GM13977 (cell line): ENCODE measurements around the gene USP4.
"Not testable (repeated sequence)": the region's sequence is repeated elsewhere in the genome, so short reads cannot be mapped to it uniquely, and the experiment has no call there.

ENCODE experiments used
- DNase-seq: peaks from one replicate; pipeline ENCODE4 v3.0.0; 2012; ENCODE audit warnings: low spot score
- in situ Hi-C: fragments of 300-500 bp; cut with MboI; formaldehyde crosslinking; loops from one replicate; pipeline ENCODE4 v1.12.0; 2022; ENCODE audit warnings: low sequenced_read_pairs, low pct_unique_long_range_greater_than_20kb, mixed read lengths, inconsistent platforms; ENCODE audit not compliant: unreplicated experiment
- TF ChIP-seq, protein P1 (sequence below): IDR thresholded peaks from 2 replicates; pipeline ENCODE4 v1.5.1; 2012; ENCODE audit warnings: mild to moderate bottlenecking, control low read depth; ENCODE audit not compliant: insufficient read depth; ENCODE audit errors: extremely low read depth, missing control alignments

Gene USP4

GRCh38 chr3:49333916-49334633 is 5.8 kb downstream of the USP4 start:
- DNase-seq = no peak
- TF ChIP-seq, protein P1, sequence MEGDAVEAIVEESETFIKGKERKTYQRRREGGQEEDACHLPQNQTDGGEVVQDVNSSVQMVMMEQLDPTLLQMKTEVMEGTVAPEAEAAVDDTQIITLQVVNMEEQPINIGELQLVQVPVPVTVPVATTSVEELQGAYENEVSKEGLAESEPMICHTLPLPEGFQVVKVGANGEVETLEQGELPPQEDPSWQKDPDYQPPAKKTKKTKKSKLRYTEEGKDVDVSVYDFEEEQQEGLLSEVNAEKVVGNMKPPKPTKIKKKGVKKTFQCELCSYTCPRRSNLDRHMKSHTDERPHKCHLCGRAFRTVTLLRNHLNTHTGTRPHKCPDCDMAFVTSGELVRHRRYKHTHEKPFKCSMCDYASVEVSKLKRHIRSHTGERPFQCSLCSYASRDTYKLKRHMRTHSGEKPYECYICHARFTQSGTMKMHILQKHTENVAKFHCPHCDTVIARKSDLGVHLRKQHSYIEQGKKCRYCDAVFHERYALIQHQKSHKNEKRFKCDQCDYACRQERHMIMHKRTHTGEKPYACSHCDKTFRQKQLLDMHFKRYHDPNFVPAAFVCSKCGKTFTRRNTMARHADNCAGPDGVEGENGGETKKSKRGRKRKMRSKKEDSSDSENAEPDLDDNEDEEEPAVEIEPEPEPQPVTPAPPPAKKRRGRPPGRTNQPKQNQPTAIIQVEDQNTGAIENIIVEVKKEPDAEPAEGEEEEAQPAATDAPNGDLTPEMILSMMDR = no peak
- in situ Hi-C loops = no loop called here

GRCh38 chr3:49333091-49333490 is 6.8 kb downstream of the USP4 start:
- in situ Hi-C loops = no loop called here
- DNase-seq = no peak
- TF ChIP-seq, protein P1 = no peak

DNA sequence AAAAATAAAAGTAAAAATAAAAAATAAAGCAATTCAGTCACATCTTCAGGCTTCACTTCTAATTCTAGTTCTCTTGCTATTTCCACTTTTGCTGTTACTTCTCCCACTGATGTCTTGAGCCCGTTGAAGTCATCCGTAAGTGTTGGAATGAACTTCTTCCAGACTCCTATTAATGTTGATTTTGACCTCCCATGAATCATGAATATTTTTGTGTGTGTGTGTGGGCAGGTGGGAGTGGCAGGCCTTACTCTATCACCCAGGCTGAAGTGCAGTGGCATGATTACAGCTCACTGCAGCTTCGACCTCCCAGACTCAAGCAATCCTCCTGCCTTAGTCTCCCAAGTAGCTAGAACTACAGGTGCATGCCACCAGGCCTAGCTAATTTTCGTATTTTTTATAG is 10.7 kb downstream of the USP4 start:
- in situ Hi-C loops = no loop called here
- TF ChIP-seq, protein P1 = no peak
- no peak for DNase-seq

DNA sequence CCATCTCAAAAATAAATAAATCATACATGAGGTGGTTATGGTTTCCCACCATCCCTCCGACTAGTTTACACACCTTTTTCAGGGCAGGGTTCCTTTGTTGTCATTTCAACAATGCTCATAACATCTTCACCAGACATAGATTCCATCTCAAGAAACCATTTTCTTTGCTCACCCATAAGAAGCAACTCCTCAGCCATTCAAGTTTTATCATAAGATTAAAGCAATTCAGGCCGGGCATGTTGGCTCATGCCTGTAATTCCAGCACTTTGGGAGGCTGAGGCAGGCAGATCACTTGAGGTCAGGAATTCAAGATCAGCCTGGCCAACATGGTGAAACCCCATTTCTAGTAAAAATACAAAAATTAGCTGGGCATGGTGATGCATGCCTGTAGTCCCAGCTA is 11.5 kb downstream of the USP4 start:
- DNase-seq, in situ Hi-C loops: not testable (repeated sequence)

GRCh38 chr3:49327485-49327884 is 12.4 kb downstream of the USP4 start:
- DNase-seq = no peak
- TF ChIP-seq, protein P1 = peak; percentile 14
- in situ Hi-C loops = no loop called here

GRCh38 chr3:49324768-49325167 is 15.1 kb downstream of the USP4 start:
- TF ChIP-seq, protein P1 = no peak
- no peak for DNase-seq
- in situ Hi-C loops = no loop called here

- DNase-seq = no peak
- TF ChIP-seq, protein P1 = no peak
- in situ Hi-C loops = no loop called here
Measured at GRCh38 chr3:49316696-49317457, 23.0 kb downstream of the USP4 start.
